NCI-H2029 (cell line): ENCODE data around the gene TMEM154.

Experiments
- DNase-seq: peaks from one replicate; lab custom pipeline; 2025; lab: John Stamatoyannopoulos, UW

TMEM154 gene

GRCh38 chr4:152679414-152680281 is at the start of gene TMEM154:
Gene TMEM154 (minus strand): TSS chr4:152679997. CDS start chr4:152679933, 64 bp downstream.
- DNase-seq, result peak; percentile 40

- no peak for DNase-seq
Observed at GRCh38 chr4:152729466-152729865, 49.7 kb upstream of the TMEM154 start.

GRCh38 chr4:152728343-152728742 is 48.5 kb upstream of the TMEM154 start:
- DNase-seq, result no peak

- DNase-seq, result no peak
Observed at GRCh38 chr4:152727784-152728183, 48.0 kb upstream of the TMEM154 start.

GRCh38 chr4:152724494-152724893 is 44.7 kb upstream of the TMEM154 start:
- DNase-seq, result no peak

- DNase-seq, result peak; percentile 2
Observed at GRCh38 chr4:152723236-152723635, 43.4 kb upstream of the TMEM154 start.

GRCh38 chr4:152719801-152720556 is 40.2 kb upstream of the TMEM154 start:
- peak; percentile 49 for DNase-seq

- no peak for DNase-seq
Observed at GRCh38 chr4:152719291-152719690, 39.5 kb upstream of the TMEM154 start.

- DNase-seq, result no peak
Observed at GRCh38 chr4:152715076-152715475, 35.3 kb upstream of the TMEM154 start.

GRCh38 chr4:152713951-152714705 is 34.3 kb upstream of the TMEM154 start:
- no peak for DNase-seq

GRCh38 chr4:152709675-152710438 is 30.1 kb upstream of the TMEM154 start:
- DNase-seq, result no peak

- DNase-seq, result no peak
Observed at GRCh38 chr4:152708796-152709195, 29.0 kb upstream of the TMEM154 start.

GRCh38 chr4:152708361-152708760 is 28.6 kb upstream of the TMEM154 start:
- peak; percentile 14 for DNase-seq

GRCh38 chr4:152707632-152708031 is 27.8 kb upstream of the TMEM154 start:
- no peak for DNase-seq

GRCh38 chr4:152705903-152706302 is 26.1 kb upstream of the TMEM154 start:
- DNase-seq, result no peak

GRCh38 chr4:152704788-152705187 is 25.0 kb upstream of the TMEM154 start:
- DNase-seq, result no peak

- no peak for DNase-seq
Observed at GRCh38 chr4:152700151-152700550, 20.4 kb upstream of the TMEM154 start.

- DNase-seq, result no peak
Observed at GRCh38 chr4:152699313-152699712, 19.5 kb upstream of the TMEM154 start.

GRCh38 chr4:152698089-152698499 is 18.3 kb upstream of the TMEM154 start:
- DNase-seq, result no peak

- DNase-seq, result no peak
Observed at GRCh38 chr4:152697284-152698088, 17.7 kb upstream of the TMEM154 start.
